Mononuclear cell (primary cell): Measurements from ENCODE around the gene CEMIP2. TPM values are rescaled to one million over a fixed set of nuclear protein-coding genes. Genes with fewer than 3 reads are reported as not detected.
"Not testable (repeated sequence)": the region's sequence is repeated elsewhere in the genome, so short reads cannot be mapped to it uniquely, and the experiment has no call there.

Experiments
- H3K27me3 ChIP-seq: 2 replicates; pipeline ENCODE4 v1.6.0; 2011; ENCODE audit warnings: low read length, control low read depth; ENCODE audit not compliant: insufficient read depth
- H3K4me1 ChIP-seq: 2 replicates; pipeline ENCODE4 v1.5.1; 2011; ENCODE audit warnings: mild to moderate bottlenecking, low read length, control low read depth; ENCODE audit not compliant: insufficient read depth
- H3K4me3 ChIP-seq: 2 replicates; pipeline ENCODE4 v1.5.1; 2011; ENCODE audit warnings: mild to moderate bottlenecking, low read length, moderate library complexity
- H3K9me3 ChIP-seq: 2 replicates; pipeline ENCODE4 v1.5.1; 2011; ENCODE audit warnings: low read depth, mild to moderate bottlenecking, control low read depth, low read length
- total RNA-seq: library from RNA; depleted of rRNA; stranded (reverse); fragments of >200 nt; gene quantifications from one replicate; pipeline ENCODE4 v1.2.3, GENCODE V29; 2012

Gene CEMIP2
- total RNA-seq, 1 donor = 220 TPM

DNA sequence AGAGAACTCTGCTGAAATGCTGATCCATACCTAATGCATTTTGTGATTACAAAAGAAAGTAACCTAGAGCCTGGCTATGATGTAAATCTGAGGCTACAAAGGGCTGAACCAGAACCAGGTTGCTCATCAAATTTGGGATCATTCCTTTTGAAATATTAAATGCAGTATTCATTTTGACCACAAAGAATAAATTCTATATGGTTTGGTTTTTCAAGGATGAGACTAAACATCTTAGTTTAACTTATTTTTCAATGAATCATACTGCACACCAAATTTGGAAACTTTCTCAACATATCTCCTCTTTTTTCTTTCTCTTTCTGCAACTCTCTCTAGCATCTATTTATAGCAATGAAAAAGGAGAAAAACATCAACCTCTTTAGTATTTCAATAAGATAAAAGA lies 46.5 kb downstream of the CEMIP2 start:
- no peaks in the 10 kb centered on the region for H3K4me1 ChIP-seq
- no peak overlapping the region for H3K4me3 ChIP-seq

DNA sequence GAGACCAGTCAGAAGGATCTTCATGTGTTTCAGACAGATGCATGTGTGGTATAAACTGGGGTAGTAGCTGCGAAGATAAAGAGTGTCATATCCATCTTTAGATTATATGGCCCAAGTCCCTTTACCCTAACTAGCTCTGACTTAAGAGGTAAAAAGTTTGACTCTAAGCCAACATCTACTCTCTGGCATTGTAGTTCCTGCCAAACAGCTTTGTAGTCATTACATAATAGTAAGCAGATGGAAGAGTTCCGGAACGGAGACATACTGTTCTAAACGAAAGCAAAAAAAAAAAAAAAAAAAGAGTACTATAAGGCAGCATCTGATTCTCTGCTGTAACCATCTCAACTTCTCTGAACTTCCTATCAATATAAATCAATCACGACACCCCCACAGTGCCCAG lies 48.8 kb downstream of the CEMIP2 start:
- no peaks in the 10 kb centered on the region for H3K4me1 ChIP-seq
- no peak overlapping the region for H3K4me3 ChIP-seq
- no peaks in the 10 kb centered on the region for H3K9me3 ChIP-seq
- H3K27me3 ChIP-seq = no peaks in the 10 kb centered on the region

More for the DNA sequence above, 46.5 kb downstream of the CEMIP2 start:
- Histone ChIP-seq H3K27me3 (no peaks in the 10 kb centered on the region), H3K9me3 (no peaks in the 10 kb centered on the region)

- no peaks in the 10 kb centered on the region for H3K9me3 ChIP-seq
- no peaks in the 10 kb centered on the region for H3K4me1 ChIP-seq
- no peak overlapping the region for H3K4me3 ChIP-seq
- no peaks in the 10 kb centered on the region for H3K27me3 ChIP-seq
These were observed 49.2 kb downstream of the CEMIP2 start for GRCh38 chr9:71719088-71719487.

DNA sequence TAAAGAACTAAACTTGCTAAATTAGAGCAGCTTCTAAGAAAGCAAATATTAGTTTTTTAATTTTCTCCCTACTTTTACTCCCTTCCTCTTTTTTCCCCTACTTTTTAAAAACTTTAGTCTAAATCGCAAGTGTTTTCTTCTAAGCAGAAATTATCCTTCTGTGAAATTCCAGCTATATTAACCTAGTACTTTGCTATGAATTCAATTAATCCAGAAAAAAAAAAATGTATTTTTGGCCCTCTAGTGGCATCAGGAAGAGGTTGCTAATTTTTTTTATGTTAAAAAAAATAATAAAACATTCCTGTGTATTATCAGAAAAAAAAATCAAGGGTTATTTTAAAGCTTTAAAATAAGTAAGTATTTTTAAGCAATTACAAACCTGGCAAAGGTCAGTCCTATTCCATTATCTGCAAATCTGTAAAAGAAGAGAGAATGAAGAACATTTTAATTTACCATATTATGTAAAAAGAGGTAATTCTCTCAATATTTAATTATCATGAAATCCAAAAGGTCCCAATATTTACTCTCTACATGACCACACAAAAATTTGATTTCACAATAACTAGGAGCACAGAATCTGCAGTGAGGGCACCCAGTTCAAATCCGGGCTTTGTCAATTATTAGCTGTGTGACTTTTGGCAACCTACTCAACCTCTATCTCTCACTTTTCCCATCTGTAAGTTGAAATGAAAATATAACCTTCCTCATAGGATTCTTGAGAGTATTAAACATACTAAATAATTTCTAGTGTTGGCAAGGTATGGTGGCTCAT lies 52.0 kb downstream of the CEMIP2 start:
- no peak overlapping the region for H3K4me3 ChIP-seq
- no peaks in the 10 kb centered on the region for H3K27me3 ChIP-seq
- no peaks in the 10 kb centered on the region for H3K4me1 ChIP-seq
- H3K9me3 ChIP-seq = no peaks in the 10 kb centered on the region

DNA sequence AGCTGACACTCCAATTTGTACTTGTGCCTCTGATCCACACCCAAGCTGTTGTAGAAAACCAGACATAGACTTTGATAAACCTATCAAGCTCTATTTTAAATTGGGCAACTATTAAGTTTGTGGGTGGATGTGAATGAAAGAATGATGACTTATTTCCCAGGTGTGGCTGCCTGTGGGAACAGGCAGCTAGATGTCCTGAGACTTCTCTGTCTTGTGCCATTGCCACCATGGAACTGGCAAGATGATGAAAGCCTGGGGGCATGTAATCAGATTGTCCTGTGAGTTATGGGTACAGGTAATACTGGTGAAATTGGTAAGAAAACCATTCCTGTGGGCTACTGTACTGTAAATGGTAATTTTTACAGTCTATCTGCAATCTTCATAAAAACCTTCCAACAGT lies 57.5 kb downstream of the CEMIP2 start:
- Histone ChIP-seq H3K4me1 (no peaks in the 10 kb centered on the region), H3K4me3 (no peak overlapping the region), H3K27me3 (no peaks in the 10 kb centered on the region), H3K9me3 (no peaks in the 10 kb centered on the region)

DNA sequence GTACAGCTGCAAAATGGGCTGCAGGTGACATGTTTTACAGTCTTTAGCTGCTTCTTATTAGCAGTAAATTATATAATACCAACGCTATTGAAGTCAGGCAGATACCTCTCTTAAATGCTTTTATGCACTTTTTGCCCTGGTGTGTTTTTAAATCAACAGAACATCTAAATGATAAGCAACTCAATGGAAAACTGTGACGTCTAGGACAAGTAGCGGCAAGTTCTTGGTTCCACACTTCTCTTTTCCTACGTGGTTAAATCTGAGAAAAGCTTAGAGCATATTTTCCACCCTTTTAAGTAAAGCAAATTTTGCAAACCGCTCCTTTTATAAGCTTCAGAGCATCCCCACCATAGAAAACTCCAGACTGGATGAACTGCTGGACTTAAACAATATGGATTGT lies 58.1 kb downstream of the CEMIP2 start:
- Histone ChIP-seq H3K4me3 (no peak overlapping the region), H3K9me3 (no peaks in the 10 kb centered on the region), H3K4me1 (no peaks in the 10 kb centered on the region)

DNA sequence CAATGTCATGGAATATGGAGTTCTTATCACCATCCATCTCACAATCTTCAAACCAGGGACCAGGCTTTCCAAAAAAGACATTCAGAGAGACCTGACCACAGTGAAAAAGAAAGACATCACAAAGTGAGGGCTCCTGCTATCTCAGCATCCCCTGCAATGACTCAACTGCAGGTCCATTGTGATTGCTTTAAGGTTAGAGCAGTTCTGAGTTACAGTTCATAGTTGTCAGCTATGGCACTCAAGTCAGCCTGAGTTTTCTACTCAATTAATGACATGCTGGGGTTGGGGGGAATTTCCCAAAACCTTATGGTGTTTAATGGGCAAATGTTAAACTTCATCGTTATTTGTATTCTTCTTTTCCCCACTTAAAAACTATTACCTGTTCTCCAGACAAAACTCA lies 58.9 kb downstream of the CEMIP2 start:
- no peak overlapping the region for H3K4me3 ChIP-seq
- H3K27me3 ChIP-seq = no peaks in the 10 kb centered on the region
- no peaks in the 10 kb centered on the region for H3K4me1 ChIP-seq
- H3K9me3 ChIP-seq = no peaks in the 10 kb centered on the region

More for the DNA sequence above, 58.1 kb downstream of the CEMIP2 start:
- no peaks in the 10 kb centered on the region for H3K27me3 ChIP-seq

DNA sequence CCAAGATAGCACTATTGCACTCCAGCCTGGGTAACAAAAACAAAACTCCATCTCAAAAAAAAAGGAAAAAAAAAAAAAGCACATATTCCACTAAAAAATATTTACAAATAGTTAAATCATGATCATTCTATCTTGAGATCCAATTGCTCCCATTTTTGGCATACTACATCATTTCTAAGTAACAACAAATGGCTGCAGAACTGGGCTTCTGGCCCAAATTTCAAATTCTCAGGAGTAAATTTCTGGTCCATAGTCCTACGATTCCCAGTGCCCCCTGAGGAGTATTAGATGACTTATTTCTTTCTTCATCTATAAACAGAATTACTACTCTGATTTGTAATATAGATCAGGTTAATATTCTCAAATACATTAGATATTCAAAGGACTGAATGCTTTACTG lies 62.1 kb downstream of the CEMIP2 start:
- no peaks in the 10 kb centered on the region for H3K27me3 ChIP-seq
- H3K4me3 ChIP-seq = no peak overlapping the region
- no peaks in the 10 kb centered on the region for H3K9me3 ChIP-seq
- H3K4me1 ChIP-seq = no peaks in the 10 kb centered on the region

DNA sequence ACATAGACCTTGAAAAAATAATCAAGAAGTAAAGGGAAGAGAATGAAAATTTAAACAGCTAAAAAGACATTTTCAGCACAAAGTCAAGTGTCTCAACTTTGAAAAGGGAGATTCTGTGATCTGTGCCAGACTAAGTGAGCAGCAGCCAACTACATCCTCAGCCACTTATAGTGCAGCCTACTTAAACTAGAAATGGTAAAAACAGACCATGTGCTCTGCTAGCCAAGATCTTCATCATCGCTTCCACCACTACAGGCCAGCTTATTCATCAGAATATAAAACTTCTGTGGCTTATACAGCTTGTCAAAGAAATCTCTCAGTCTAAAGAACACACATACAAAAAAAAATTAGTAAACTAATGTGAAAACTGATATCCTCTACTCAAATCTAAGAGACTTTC lies 63.5 kb downstream of the CEMIP2 start:
- Histone ChIP-seq H3K4me1 (no peaks in the 10 kb centered on the region), H3K9me3 (no peaks in the 10 kb centered on the region), H3K27me3 (no peaks in the 10 kb centered on the region), H3K4me3 (no peak overlapping the region)

DNA sequence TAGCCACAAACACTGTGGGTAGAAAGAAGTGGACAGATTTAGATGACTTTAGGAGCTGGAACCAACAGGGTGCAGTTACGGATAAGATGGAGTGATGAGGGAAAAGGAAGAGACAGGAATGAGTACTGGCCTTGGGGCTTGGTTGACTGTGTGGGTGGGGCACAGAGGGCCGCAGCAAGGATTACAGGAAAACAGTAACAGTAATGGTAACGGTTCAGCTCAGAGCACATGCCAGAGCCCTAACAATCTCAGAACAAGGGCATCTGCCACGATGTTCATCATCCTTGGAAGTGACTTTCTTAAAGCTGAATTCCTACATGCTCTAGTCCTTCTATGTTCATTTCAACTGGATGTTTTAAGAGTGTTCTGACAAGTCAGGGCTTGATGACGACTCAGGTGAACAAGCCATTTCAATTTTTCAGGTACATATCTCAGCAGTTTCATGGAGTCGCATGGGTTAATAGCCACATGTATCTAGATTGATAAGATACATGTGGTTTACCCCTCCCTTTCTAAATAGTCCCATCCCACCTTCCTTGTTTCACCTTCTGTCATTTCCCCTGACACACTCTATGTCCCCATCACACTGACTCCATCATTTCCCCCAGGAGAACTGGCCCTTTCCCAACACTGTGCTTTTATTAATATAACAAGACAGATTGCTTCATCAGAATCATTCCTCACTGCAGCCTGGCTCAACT lies 65.0 kb downstream of the CEMIP2 start:
- H3K4me3 ChIP-seq = no peak overlapping the region
- no peaks in the 10 kb centered on the region for H3K4me1 ChIP-seq
- no peaks in the 10 kb centered on the region for H3K9me3 ChIP-seq
- no peaks in the 10 kb centered on the region for H3K27me3 ChIP-seq

GRCh38 chr9:71697882-71698281 lies 70.4 kb downstream of the CEMIP2 start:
- peaks cover 4% of the 10 kb centered on the region for H3K4me1 ChIP-seq
- H3K9me3 ChIP-seq = no peaks in the 10 kb centered on the region
- H3K27me3 ChIP-seq = no peaks in the 10 kb centered on the region
- H3K4me3 ChIP-seq = no peak overlapping the region

GRCh38 chr9:71694332-71694731 lies 74.0 kb downstream of the CEMIP2 start:
- H3K27me3 ChIP-seq = no peaks in the 10 kb centered on the region
- no peak overlapping the region for H3K4me3 ChIP-seq
- peaks cover 37% of the 10 kb centered on the region for H3K4me1 ChIP-seq
- no peaks in the 10 kb centered on the region for H3K9me3 ChIP-seq

GRCh38 chr9:71693607-71694006 lies 74.7 kb downstream of the CEMIP2 start:
- H3K4me1 ChIP-seq = peaks cover 38% of the 10 kb centered on the region
- no peaks in the 10 kb centered on the region for H3K9me3 ChIP-seq
- H3K4me3 ChIP-seq = no peak overlapping the region
- H3K27me3 ChIP-seq = no peaks in the 10 kb centered on the region

- no peaks in the 10 kb centered on the region for H3K9me3 ChIP-seq
These were observed 76.0 kb downstream of the CEMIP2 start for GRCh38 chr9:71692337-71692736.

DNA sequence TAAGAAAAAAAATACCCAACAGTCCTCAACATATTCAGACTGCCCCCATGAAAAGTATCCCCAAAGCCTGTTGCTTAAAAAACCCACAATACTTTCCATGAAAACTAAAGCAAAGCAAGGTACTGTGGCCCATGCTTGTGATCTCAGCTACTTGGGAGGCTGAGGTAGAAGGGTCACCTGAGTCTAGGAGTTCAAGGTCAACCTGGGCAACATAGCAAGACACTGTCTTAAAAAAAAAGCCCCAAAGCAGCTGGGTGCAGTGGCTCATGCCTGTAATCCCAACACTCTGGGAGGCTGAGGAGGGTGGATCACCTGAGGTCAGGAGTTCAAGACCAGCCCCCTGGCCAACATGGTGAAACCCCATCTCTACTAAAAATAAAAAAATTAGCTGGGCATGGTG lies 76.7 kb downstream of the CEMIP2 start:
- H3K27me3 ChIP-seq, H3K9me3 ChIP-seq, H3K4me3 ChIP-seq: not testable (repeated sequence)
- peaks cover 38% of the 10 kb centered on the region for H3K4me1 ChIP-seq

More at GRCh38 chr9:71692337-71692736, 76.0 kb downstream of the CEMIP2 start:
- no peak overlapping the region for H3K4me3 ChIP-seq
- peaks cover 38% of the 10 kb centered on the region for H3K4me1 ChIP-seq
- H3K27me3 ChIP-seq = no peaks in the 10 kb centered on the region
